ENCODE measurements around the gene SUN2. TPM values are rescaled to one million over a fixed set of nuclear protein-coding genes. Genes with fewer than 3 reads are reported as not detected.

The SUN2 gene
- total and polyA plus RNA-seq, 2 of the 8 experiments (the other 6 are each of a cell fraction or from before 2014, with no cell fraction given) = 5.1 to 10.5 TPM

DNA sequence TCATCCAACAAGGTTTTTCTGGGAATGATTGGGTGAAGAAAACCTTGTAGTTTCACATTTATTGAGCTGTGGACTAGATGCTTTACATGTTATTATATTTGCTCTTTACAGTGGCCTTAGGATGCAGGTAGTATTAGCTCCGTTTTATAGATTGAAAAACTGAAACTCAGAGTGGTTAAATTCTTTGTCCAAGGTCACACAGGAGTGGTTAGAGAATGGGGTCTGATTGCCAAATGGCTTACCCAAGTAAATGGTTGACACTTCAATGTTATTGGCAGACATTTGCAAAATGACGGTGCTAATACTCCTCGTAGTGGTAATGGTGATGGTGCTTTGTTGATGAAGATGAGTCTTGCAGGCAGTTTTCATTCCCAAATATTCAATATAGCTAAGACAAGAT lies 47.8 kb downstream of the SUN2 start:
- CTCF ChIA-PET (ENCODE audit: partially characterized antibody) = interaction anchor here (0.6 to 3.3 kb wide), 7 partner anchors 11 to 220 kb away, joined by 3 to 19 read pairs (median 4); partner anchors contain the start of gene TOMM22

More for the DNA sequence above, 47.8 kb downstream of the SUN2 start:
- FAIRE-seq (no peak), DNase-seq (ENCODE audit: low read depth in 1 of 2, low spot score in 2 of 2) (no peak)
- H3K56ac ChIP-seq (replicated peaks; ENCODE audit: insufficient read length, low read depth, low read length) = no peak overlapping the region
- no peak overlapping the region for H3K27ac ChIP-seq (ENCODE audit: low read depth, low read length)
- peaks cover 7% of the 10 kb centered on the region for H3K23me2 ChIP-seq (ENCODE audit: low read depth, low read length)
- no peaks in the 10 kb centered on the region for H3K27me3 ChIP-seq (replicated peaks in 1 of 4; ENCODE audit: control insufficient read depth in 3 of 4, extremely low read depth in 1 of 4, insufficient read depth in 3 of 4, low read length in 3 of 4)
- H2AK5ac ChIP-seq (ENCODE audit: low read depth, low read length) = no peak overlapping the region
- no peak overlapping the region for H3K4me3 ChIP-seq (ENCODE audit: extremely low read depth in 1 of 4, insufficient read depth in 2 of 4, low read depth in 3 of 4, low read length in 4 of 4)
- H2BK20ac ChIP-seq (ENCODE audit: low read length) = no peak overlapping the region
- no peak overlapping the region for H3K4ac ChIP-seq (replicated peaks; ENCODE audit: insufficient read length, low read depth, low read length)
- H3K4me2 ChIP-seq (ENCODE audit: insufficient read depth in 1 of 2, low read depth in 2 of 2, low read length in 2 of 2) = peak overlapping the region in 1 of 2 experiments; percentile 88; a peak in 1 of 4 replicates
- H3K36me3 ChIP-seq (ENCODE audit: control insufficient read depth in 2 of 4, insufficient read depth in 4 of 4, low read length in 3 of 4) = peaks cover 0 to 17% (median 6%) of the 10 kb centered on the region in 4 experiments; a peak in 4 of 8 replicates
- 94% methylated on average over 3 of the region's 3 CpGs; no CpG with 5 or more reads in 1 of the 2 experiments for WGBS, 2 experiments (ENCODE audit: extremely low coverage in 1 of 2, insufficient coverage in 1 of 2, insufficient read length in 1 of 2, insufficient replicate concordance in 2 of 2, low coverage in 1 of 2, low lambda C conversion rate in 2 of 2, missing lambda C conversion rate in 1 of 2)
- H3K79me2 ChIP-seq (ENCODE audit: control insufficient read depth in 1 of 2, insufficient read depth in 2 of 2, low read length in 2 of 2) = peaks cover 28 to 69% of the 10 kb centered on the region in 2 experiments
- no peak overlapping the region for H3K9ac ChIP-seq (replicated peaks in 1 of 4; ENCODE audit: extremely low read depth in 1 of 4, low read depth in 3 of 4, low read length in 3 of 4)
- peaks cover 7% of the 10 kb centered on the region for H3K79me1 ChIP-seq (ENCODE audit: low read depth, low read length)
- H3K18ac ChIP-seq (ENCODE audit: extremely low read depth, low read length) = no peak overlapping the region
- no peak overlapping the region for H4K8ac ChIP-seq (ENCODE audit: extremely low read depth, insufficient read depth, low read length)
- no peak overlapping the region for H3K23ac ChIP-seq (ENCODE audit: insufficient read length)
- H3K9me3 ChIP-seq (ENCODE audit: insufficient read depth in 2 of 2, low read depth in 1 of 2, low read length in 1 of 2) = no peaks in the 10 kb centered on the region
- H4K5ac ChIP-seq (ENCODE audit: insufficient read length, low read depth, low read length) = no peak overlapping the region
- H2BK5ac ChIP-seq (ENCODE audit: low read depth, low read length) = no peak overlapping the region
- no peak overlapping the region for H2BK12ac ChIP-seq (ENCODE audit: low read depth, low read length)
- no peak for TF ChIP-seq RXRA (IDR thresholded peaks at IDR 0.05; ENCODE audit: insufficient read depth, low read depth, low read length)
- TF ChIP-seq ASH2L (IDR thresholded peaks at IDR 0.05; ENCODE audit: low read length) = no peak
- TF ChIP-seq TEAD4 (IDR thresholded peaks at IDR 0.05; ENCODE audit: low read depth, low read length) = no peak
- no peak for TF ChIP-seq SUZ12 (IDR thresholded peaks at IDR 0.05; ENCODE audit: low read length)
- TF ChIP-seq, protein P1, sequence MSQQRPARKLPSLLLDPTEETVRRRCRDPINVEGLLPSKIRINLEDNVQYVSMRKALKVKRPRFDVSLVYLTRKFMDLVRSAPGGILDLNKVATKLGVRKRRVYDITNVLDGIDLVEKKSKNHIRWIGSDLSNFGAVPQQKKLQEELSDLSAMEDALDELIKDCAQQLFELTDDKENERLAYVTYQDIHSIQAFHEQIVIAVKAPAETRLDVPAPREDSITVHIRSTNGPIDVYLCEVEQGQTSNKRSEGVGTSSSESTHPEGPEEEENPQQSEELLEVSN (IDR thresholded peaks at IDR 0.05) = no peak
- TF ChIP-seq JUN (IDR thresholded peaks at IDR 0.05; ENCODE audit: low read depth, low read length) = no peak
- TF ChIP-seq RBBP5 (IDR thresholded peaks at IDR 0.05; ENCODE audit: borderline replicate concordance, low read depth, low read length) = no peak
- no peak for TF ChIP-seq TCF12 (IDR thresholded peaks at IDR 0.05; ENCODE audit: low read depth, low read length)
- no peak for TF ChIP-seq SIX5 (IDR thresholded peaks at IDR 0.05; ENCODE audit: low read depth, low read length)
- TF ChIP-seq CTBP2 (IDR thresholded peaks at IDR 0.05; ENCODE audit: borderline replicate concordance, insufficient read depth, insufficient read length, low read length) = no peak
- TF ChIP-seq MAX (IDR thresholded peaks at IDR 0.05) = no peak
- no peak overlapping the region for H2BK120ac ChIP-seq (replicated peaks; ENCODE audit: low read depth, low read length)
- no peak overlapping the region for H2BK15ac ChIP-seq (ENCODE audit: low read length)
- H3K4me1 ChIP-seq (replicated peaks in 1 of 4; ENCODE audit: control insufficient read depth in 3 of 4, insufficient read depth in 4 of 4, low read length in 3 of 4) = peaks cover 9 to 20% (median 15%) of the 10 kb centered on the region in 4 experiments; a peak in 6 of 7 replicates
- H4K91ac ChIP-seq (replicated peaks; ENCODE audit: insufficient read length, low read length) = no peak overlapping the region
- H4K20me1 ChIP-seq (replicated peaks in 1 of 2; ENCODE audit: control insufficient read depth in 1 of 2, insufficient read depth in 2 of 2, low read length in 2 of 2) = peaks cover 19 to 21% of the 10 kb centered on the region in 2 experiments
- H2AFZ ChIP-seq (ENCODE audit: low read length) = no peak overlapping the region
- no peak overlapping the region for H3K14ac ChIP-seq (ENCODE audit: insufficient read length)
- POLR2A ChIA-PET (ENCODE audit: partially characterized antibody) = interaction anchor here (0.7 to 5.6 kb wide), 6 partner anchors 8 to 37 kb away, joined by 3 to 39 read pairs (median 4); partner anchors contain the start of gene TOMM22
